CMK (cell line): ENCODE data around the gene MPP3.
A peak's percentile ranks its signal among the peaks of the same experiment; 100 is the strongest.

ENCODE experiments used
- DNase-seq: peaks from one replicate; pipeline ENCODE4 v3.0.0-alpha.2; 2010; ENCODE audit warnings: low read depth

Gene MPP3

GRCh38 chr17:43772877-43773648, 59.9 kb downstream of the MPP3 start:
- peak; percentile 96 for DNase-seq

GRCh38 chr17:43771463-43771862, 61.5 kb downstream of the MPP3 start:
- no peak for DNase-seq

- no peak for DNase-seq
Observed at GRCh38 chr17:43770957-43771356, 62.0 kb downstream of the MPP3 start.

- no peak for DNase-seq
Observed at GRCh38 chr17:43769859-43770258, 63.1 kb downstream of the MPP3 start.

GRCh38 chr17:43769426-43769825, 63.5 kb downstream of the MPP3 start:
- no peak for DNase-seq

GRCh38 chr17:43768943-43769342, 64.0 kb downstream of the MPP3 start:
- DNase-seq = no peak

GRCh38 chr17:43768382-43768781, 64.6 kb downstream of the MPP3 start:
- DNase-seq = no peak

GRCh38 chr17:43767713-43768059, 65.3 kb downstream of the MPP3 start:
- DNase-seq = no peak

GRCh38 chr17:43767053-43767712, 65.8 kb downstream of the MPP3 start:
- no peak for DNase-seq

GRCh38 chr17:43766413-43767052, 66.4 kb downstream of the MPP3 start:
- DNase-seq = no peak

- peak; percentile 72 for DNase-seq
Observed at GRCh38 chr17:43760254-43760852, 72.6 kb downstream of the MPP3 start.

GRCh38 chr17:43759836-43760235, 73.1 kb downstream of the MPP3 start:
- no peak for DNase-seq

GRCh38 chr17:43758497-43759174, 74.3 kb downstream of the MPP3 start, which contains the start of gene SOST:
TSS of gene SOST (minus strand) at chr17:43758791. CDS start at chr17:43758741, 50 bp downstream.
- DNase-seq = no peak

- DNase-seq = no peak
Observed at GRCh38 chr17:43758086-43758485, 74.9 kb downstream of the MPP3 start.

GRCh38 chr17:43757171-43757660, 75.7 kb downstream of the MPP3 start:
- no peak for DNase-seq

- DNase-seq = no peak
Observed at GRCh38 chr17:43756201-43756600, 76.7 kb downstream of the MPP3 start.

GRCh38 chr17:43755389-43755875, 77.5 kb downstream of the MPP3 start:
- DNase-seq = no peak

- DNase-seq = no peak
Observed at GRCh38 chr17:43754947-43755346, 78.0 kb downstream of the MPP3 start.

- no peak for DNase-seq
Observed at GRCh38 chr17:43753493-43754129, 79.3 kb downstream of the MPP3 start.
